Omental fat pad (tissue), 4 donors: ENCODE results near the gene SLC2A11. TPM values are rescaled to one million over a fixed set of nuclear protein-coding genes. Genes with fewer than 3 reads are reported as not detected.

Source experiments
- ATAC-seq: fragments of 150-250 bp; one replicate; pipeline ENCODE4 v1.9.1; 2016; ENCODE audit warnings: mild to moderate bottlenecking, moderate library complexity; ENCODE audit not compliant: low FRiP score
- DNase-seq: peaks from one replicate; pipeline ENCODE4 v3.0.0-alpha.2; 2019; ENCODE audit warnings: low spot score
- total RNA-seq, 4 donors: library from RNA; depleted of rRNA; stranded (reverse); fragments of >200 nt; gene quantifications; one replicate each; pipeline ENCODE4 v1.1.0, GENCODE V29; 2016
- TF ChIP-seq, protein P1 (sequence below), 3 donors: fragments of 450-650 bp; IDR thresholded peaks; one replicate each; pipeline ENCODE4 v1.5.1; 2016 to 2017; ENCODE audit warnings: antibody characterized with exemption in 3 of 3, mild to moderate bottlenecking in 3 of 3, moderate library complexity in 2 of 3

The SLC2A11 gene
- total RNA-seq, 4 donors from 2014 or later, result 3.1 to 9.2 (median 7.5) TPM

DNA sequence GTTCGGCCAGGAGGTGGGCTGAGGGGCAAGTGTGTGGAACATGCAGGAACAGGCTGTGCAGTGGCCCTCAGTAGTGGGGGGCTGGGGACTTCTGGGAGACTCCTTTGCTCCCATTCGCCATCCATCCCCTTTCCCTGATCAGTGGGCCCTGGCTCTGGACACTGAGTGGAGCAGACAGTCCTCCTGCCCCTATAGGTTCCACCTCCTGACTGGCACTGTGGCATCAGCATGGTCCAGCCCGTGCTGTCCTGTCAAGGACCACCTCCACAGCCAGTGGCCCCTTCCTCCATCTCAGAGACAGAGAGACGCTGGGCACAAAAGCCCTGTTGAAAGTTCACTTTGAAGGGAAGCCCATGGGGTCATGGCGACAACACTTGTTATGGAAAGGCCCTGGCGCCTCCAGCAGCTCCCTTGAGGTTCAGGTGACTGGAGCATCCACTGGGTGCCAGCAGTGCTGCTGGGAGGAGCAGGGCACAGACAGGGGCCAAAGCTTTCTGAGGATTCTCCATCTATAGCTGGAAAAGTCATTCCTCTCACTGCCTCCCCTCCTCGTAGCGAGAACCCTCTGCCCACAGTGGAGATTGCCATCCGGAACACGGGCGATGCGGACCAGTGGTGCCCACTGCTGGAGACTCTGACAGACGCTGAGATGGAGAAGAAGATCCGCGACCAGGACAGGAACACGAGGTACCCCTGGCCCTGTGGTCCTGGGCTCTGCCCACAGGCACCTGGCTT, 24.5 kb upstream of the SLC2A11 start:
- ATAC-seq, result no peak
- DNase-seq, result no peak

DNA sequence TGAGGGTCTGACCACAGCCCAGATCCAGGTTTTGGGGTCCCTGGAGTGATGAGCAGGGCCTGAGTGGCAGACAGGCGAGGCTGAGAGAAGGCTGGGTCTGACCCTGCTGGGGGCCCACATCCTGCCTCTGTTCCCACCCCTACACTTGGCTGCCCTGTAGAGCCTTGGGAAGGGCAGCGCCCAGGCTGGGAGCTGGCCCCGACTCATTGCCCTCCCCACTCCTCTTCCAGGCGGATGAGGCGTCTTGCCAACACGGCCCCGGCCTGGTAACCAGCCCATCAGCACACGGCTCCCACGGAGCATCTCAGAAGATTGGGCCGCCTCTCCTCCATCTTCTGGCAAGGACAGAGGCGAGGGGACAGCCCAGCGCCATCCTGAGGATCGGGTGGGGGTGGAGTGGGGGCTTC, 23.8 kb upstream of the SLC2A11 start:
- no peak for DNase-seq
- no peak for ATAC-seq
- TF ChIP-seq, protein P1, sequence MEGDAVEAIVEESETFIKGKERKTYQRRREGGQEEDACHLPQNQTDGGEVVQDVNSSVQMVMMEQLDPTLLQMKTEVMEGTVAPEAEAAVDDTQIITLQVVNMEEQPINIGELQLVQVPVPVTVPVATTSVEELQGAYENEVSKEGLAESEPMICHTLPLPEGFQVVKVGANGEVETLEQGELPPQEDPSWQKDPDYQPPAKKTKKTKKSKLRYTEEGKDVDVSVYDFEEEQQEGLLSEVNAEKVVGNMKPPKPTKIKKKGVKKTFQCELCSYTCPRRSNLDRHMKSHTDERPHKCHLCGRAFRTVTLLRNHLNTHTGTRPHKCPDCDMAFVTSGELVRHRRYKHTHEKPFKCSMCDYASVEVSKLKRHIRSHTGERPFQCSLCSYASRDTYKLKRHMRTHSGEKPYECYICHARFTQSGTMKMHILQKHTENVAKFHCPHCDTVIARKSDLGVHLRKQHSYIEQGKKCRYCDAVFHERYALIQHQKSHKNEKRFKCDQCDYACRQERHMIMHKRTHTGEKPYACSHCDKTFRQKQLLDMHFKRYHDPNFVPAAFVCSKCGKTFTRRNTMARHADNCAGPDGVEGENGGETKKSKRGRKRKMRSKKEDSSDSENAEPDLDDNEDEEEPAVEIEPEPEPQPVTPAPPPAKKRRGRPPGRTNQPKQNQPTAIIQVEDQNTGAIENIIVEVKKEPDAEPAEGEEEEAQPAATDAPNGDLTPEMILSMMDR (IDR thresholded peaks at IDR 0.05), result no peak

More for the DNA sequence above, 24.5 kb upstream of the SLC2A11 start:
- TF ChIP-seq, protein P1 (IDR thresholded peaks at IDR 0.05), result no peak

DNA sequence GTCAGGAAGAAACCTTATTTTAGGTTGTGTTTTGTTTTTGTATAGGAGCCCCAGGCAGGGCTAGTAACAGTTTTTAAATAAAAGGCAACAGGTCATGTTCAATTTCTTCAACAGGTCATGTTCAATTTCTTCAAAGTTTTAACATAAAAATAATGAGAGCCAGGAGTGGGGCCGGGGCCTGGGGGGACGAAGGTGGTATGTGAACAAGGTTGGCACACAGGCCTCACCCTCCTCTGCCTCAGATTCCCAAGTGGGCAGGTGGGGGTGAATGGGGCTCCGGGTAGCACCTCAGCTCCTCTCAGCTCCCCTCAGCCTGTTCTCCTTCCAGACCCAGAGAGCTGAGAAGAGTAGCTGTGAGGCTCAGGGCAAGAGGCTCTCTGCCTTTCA, 23.3 kb upstream of the SLC2A11 start:
- no peak for ATAC-seq
- TF ChIP-seq, protein P1 (IDR thresholded peaks at IDR 0.05), result no peak
- no peak for DNase-seq

DNA sequence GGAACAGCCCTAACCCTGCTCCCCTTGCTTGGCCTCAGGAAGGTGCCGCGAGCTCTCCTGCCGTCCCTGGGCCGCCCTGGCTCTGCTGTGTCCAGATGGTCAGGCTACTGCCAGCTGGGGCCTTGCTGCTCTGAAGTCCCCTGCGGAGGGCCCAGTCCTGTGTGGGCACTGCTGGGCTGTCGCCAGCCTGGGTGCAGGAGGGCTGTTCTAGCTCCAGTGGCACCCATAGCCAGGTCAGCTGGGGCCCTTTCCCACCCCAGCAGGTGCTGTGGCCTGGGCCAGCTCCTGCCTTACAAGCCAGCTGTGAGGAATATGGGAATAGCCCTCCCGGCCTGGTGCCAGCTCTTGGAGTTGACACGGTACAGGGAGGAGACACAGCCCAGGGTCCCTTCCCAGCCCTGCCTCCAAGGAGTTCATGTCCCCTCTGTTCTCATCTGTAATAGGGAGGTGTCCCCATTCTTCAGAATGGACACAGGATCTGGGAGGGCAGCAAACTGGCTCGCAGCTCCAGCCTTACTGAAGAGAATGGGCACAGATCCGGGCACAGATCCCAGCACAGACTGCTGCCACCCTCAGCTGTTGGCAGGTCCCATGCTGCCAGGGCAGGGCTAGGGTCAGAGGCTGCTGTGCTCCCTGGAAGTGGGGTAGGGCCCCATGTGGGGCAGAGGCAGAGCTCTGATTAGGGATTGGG, 22.7 kb upstream of the SLC2A11 start:
- no peak for ATAC-seq
- no peak for DNase-seq
- TF ChIP-seq, protein P1 (IDR thresholded peaks at IDR 0.05), result no peak

DNA sequence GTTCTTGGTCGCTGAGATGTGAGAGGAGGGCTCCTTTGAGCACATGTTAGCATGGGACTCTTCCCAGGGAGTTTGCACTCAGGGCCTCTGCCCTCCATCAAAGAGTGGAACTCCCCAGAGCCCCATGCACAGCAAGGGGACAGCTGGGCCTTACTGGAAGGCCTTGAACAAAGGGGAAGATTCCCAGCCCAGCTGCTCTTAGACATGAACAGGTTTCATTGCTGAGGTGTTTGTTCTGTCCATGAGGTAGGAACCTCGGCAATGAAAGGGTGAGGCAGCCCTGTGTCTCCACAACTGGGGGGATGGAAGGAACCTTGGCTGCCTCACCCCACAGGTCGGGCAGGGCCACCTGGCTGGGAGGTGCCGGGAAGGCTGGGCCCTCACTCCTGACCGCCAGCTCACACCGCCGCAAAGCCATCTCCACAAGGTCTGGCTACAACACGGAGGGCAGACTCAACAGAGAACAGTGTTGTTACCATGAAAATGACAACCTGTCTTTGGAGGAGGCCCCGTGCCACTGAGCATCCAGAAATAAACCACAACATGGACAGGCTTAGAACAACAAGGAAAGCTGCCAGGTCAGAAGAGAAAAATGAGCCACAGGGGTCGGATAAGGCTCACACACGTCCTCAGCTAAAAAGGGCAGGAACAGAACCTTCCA, 22.1 kb upstream of the SLC2A11 start:
- no peak for DNase-seq
- TF ChIP-seq, protein P1 (IDR thresholded peaks at IDR 0.05), result no peak
- ATAC-seq, result no peak

DNA sequence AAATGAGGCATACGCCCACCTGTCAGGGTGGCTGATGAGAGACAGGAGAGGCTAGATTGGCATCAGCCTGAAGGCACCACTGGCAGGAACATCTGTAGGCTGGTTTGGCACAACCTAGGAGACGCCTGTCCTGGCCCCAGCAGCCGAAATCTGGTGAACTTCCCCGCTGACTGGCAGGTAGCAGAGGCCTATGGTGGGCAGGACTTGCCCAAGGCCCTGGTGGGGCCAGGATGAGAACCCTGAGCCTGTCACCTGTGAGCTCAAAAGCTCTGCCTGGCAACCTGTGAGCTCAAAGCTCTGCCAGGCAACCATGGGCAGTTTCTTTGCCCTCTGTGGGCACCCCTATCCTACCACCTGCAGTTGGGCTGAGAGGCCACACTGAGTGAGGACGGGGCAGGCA, 21.4 kb upstream of the SLC2A11 start:
- TF ChIP-seq, protein P1 (IDR thresholded peaks at IDR 0.05), result no peak
- no peak for DNase-seq
- no peak for ATAC-seq
